H9 (cell line): ENCODE data around the gene CRACR2A. TPM values are rescaled to one million over a fixed set of nuclear protein-coding genes. Genes with fewer than 3 reads are reported as not detected.

Experiments
- DNase-seq: peaks from one replicate; pipeline ENCODE4 v3.0.0-alpha.2; 2017
- H2AFZ ChIP-seq: one replicate; pipeline ENCODE4 v1.6.1; 2013; ENCODE audit warnings: mild to moderate bottlenecking, low read length, control low read depth, moderate library complexity
- H2AK5ac ChIP-seq: 2 replicates; pipeline ENCODE4 v1.6.1; 2013; ENCODE audit warnings: low read length, control low read depth, mixed read lengths; ENCODE audit not compliant: insufficient read length
- H2BK120ac ChIP-seq: one replicate; pipeline ENCODE4 v1.6.1; 2013; ENCODE audit warnings: low read depth, mild to moderate bottlenecking, low read length, control low read depth, inconsistent platforms; ENCODE audit not compliant: poor library complexity, severe bottlenecking
- H2BK12ac ChIP-seq: 2 replicates; pipeline ENCODE4 v1.6.1; 2013; ENCODE audit warnings: low read length, control low read depth, mixed read lengths, low read depth; ENCODE audit not compliant: insufficient read length
- H2BK15ac ChIP-seq: 2 replicates; pipeline ENCODE4 v1.6.1; 2013; ENCODE audit warnings: low read depth, low read length, control low read depth
- H2BK20ac ChIP-seq: one replicate; pipeline ENCODE4 v1.6.1; 2013; ENCODE audit warnings: low read depth, mild to moderate bottlenecking, low read length, control low read depth, inconsistent platforms; ENCODE audit not compliant: poor library complexity, severe bottlenecking
- H2BK5ac ChIP-seq: 2 replicates; pipeline ENCODE4 v1.6.1; 2013; ENCODE audit warnings: low read length, control low read depth, mixed read lengths; ENCODE audit not compliant: insufficient read length
- H3K14ac ChIP-seq: 2 replicates; pipeline ENCODE4 v1.6.1; 2013; ENCODE audit warnings: low read length, control low read depth; ENCODE audit not compliant: insufficient read depth
- H3K18ac ChIP-seq: 2 replicates; pipeline ENCODE4 v1.6.1; 2013; ENCODE audit warnings: low read depth, mild to moderate bottlenecking, mixed read lengths, low read length, control low read depth; ENCODE audit not compliant: insufficient read length
- H3K23ac ChIP-seq: 2 replicates; pipeline ENCODE4 v1.6.1; 2013; ENCODE audit warnings: low read length, control low read depth, mixed read lengths, low read depth; ENCODE audit not compliant: insufficient read length
- H3K23me2 ChIP-seq: 2 replicates; pipeline ENCODE4 v1.6.1; 2013; ENCODE audit warnings: low read depth, mild to moderate bottlenecking, mixed read lengths, low read length, control low read depth; ENCODE audit not compliant: insufficient read length, poor library complexity, severe bottlenecking
- H3K27ac ChIP-seq: 2 replicates; pipeline ENCODE4 v1.5.1; 2013; ENCODE audit warnings: low read length, control low read depth, mixed read lengths, low read depth; ENCODE audit not compliant: insufficient read length
- H3K27me3 ChIP-seq: 2 replicates; pipeline ENCODE4 v1.6.1; 2013; ENCODE audit warnings: low read length, control low read depth, inconsistent platforms; ENCODE audit not compliant: insufficient read depth
- H3K4ac ChIP-seq: 2 replicates; pipeline ENCODE4 v1.6.1; 2013; ENCODE audit warnings: low read depth, mild to moderate bottlenecking, control low read depth, inconsistent platforms, low read length, moderate library complexity
- H3K4me1 ChIP-seq: 2 replicates; pipeline ENCODE4 v1.6.1; 2013; ENCODE audit warnings: low read length, control low read depth, inconsistent platforms; ENCODE audit not compliant: insufficient read depth
- H3K4me2 ChIP-seq: 2 replicates; pipeline ENCODE4 v1.6.1; 2013; ENCODE audit warnings: low read length, control low read depth, mixed read lengths; ENCODE audit not compliant: insufficient read length, insufficient read depth
- H3K56ac ChIP-seq: 2 replicates; pipeline ENCODE4 v1.6.1; 2013; ENCODE audit warnings: low read depth, mild to moderate bottlenecking, mixed read lengths, low read length, control low read depth; ENCODE audit not compliant: insufficient read length
- H3K79me1 ChIP-seq: 2 replicates; pipeline ENCODE4 v1.6.1; 2013; ENCODE audit warnings: low read depth, mild to moderate bottlenecking, moderate library complexity, low read length, control low read depth, inconsistent platforms; ENCODE audit not compliant: insufficient read depth, poor library complexity, severe bottlenecking
- H3K79me2 ChIP-seq: 2 replicates; pipeline ENCODE4 v1.6.1; 2013; ENCODE audit warnings: low read length, control low read depth, inconsistent platforms; ENCODE audit not compliant: insufficient read depth
- H3K9ac ChIP-seq: 2 replicates; pipeline ENCODE4 v1.6.1; 2013; ENCODE audit warnings: low read length, control low read depth, mixed read lengths; ENCODE audit not compliant: insufficient read length; ENCODE audit errors: extremely low read depth
- H3K9me3 ChIP-seq: one replicate; pipeline ENCODE4 v1.6.1; 2013; ENCODE audit warnings: low read depth, low read length, inconsistent platforms; ENCODE audit not compliant: control insufficient read depth
- H3T11ph ChIP-seq: one replicate; pipeline ENCODE4 v1.6.1; 2013; ENCODE audit warnings: mild to moderate bottlenecking, low read length, control low read depth, inconsistent platforms
- H4K20me1 ChIP-seq: one replicate; pipeline ENCODE4 v1.6.1; 2013; ENCODE audit not compliant: control insufficient read depth, insufficient read length, insufficient read depth
- H4K5ac ChIP-seq: 2 replicates; pipeline ENCODE4 v1.6.1; 2013; ENCODE audit warnings: low read depth, mild to moderate bottlenecking, mixed read lengths, low read length, control low read depth; ENCODE audit not compliant: insufficient read length
- H4K8ac ChIP-seq: replicated peaks from 2 replicates; pipeline ENCODE4 v1.6.1; 2013; ENCODE audit warnings: low read length, control low read depth, mixed read lengths, low read depth; ENCODE audit not compliant: insufficient read length
- H4K91ac ChIP-seq: 2 replicates; pipeline ENCODE4 v1.6.1; 2013; ENCODE audit warnings: low read depth, mild to moderate bottlenecking, moderate library complexity, mixed read lengths, low read length, control low read depth; ENCODE audit not compliant: insufficient read length
- H3K27ac Mint-ChIP-seq, 3 experiments: 2 replicates in 2 of 3; 3 replicates in 1 of 3; pipeline ENCODE4 v1.8.0; 2020 to 2021; ENCODE audit warnings: mixed read lengths in 3 of 3, mild to moderate bottlenecking in 1 of 3, moderate library complexity in 1 of 3
- H3K27me3 Mint-ChIP-seq: 2 replicates; pipeline ENCODE4 v1.8.0; 2021; ENCODE audit warnings: low read depth, mild to moderate bottlenecking, moderate library complexity, mixed read lengths
- H3K36me3 Mint-ChIP-seq, 3 experiments: 2 replicates in 2 of 3; 3 replicates in 1 of 3; pipeline ENCODE4 v1.8.0; 2020 to 2021; ENCODE audit warnings: low read depth in 3 of 3, mixed read lengths in 3 of 3; ENCODE audit not compliant: insufficient read depth in 1 of 3
- H3K4me1 Mint-ChIP-seq, 2 experiments: 2 replicates each; pipeline ENCODE4 v1.8.0; 2020; ENCODE audit warnings: mixed read lengths in 2 of 2
- H3K4me3 Mint-ChIP-seq, 2 experiments: 2 replicates in 1 of 2; 3 replicates in 1 of 2; pipeline ENCODE4 v1.8.0; 2020 to 2021; ENCODE audit warnings: mild to moderate bottlenecking in 2 of 2, mixed read lengths in 2 of 2, moderate library complexity in 1 of 2
- H3K9me3 Mint-ChIP-seq, 2 experiments: 2 replicates in 1 of 2; 3 replicates in 1 of 2; pipeline ENCODE4 v1.8.0; 2020; ENCODE audit warnings: mild to moderate bottlenecking in 2 of 2, mixed read lengths in 2 of 2, moderate library complexity in 1 of 2
- CTCF ChIP-seq: fragments of 200-600 bp; sonication (generic); conservative IDR thresholded peaks from 3 replicates; pipeline ENCODE4 v1.8.0; 2021; ENCODE audit warnings: antibody characterized with exemption, mild to moderate bottlenecking
- WGBS: extraction: QIAGEN DNeasy Blood & Tissue Kit; methylation state at CpG from one replicate; pipeline ENCODE4 v1.1.7; 2013; ENCODE audit warnings: missing lambda C conversion rate, low lambda C conversion rate, mixed read lengths; ENCODE audit not compliant: insufficient read length; ENCODE audit errors: extremely low coverage; 5-methylcytosine and 5-hydroxymethylcytosine counted together
- total RNA-seq: library from RNA; stranded (reverse); gene quantifications from 2 replicates; pipeline ENCODE4 v1.2.1, GENCODE V29; 2021

CRACR2A gene
- total RNA-seq, 1 experiment from 2014 or later, result 2.0 TPM

- Histone ChIP-seq H3K18ac (no peak overlapping the region), H3K23ac (no peak overlapping the region), H4K20me1 (no peaks in the 10 kb centered on the region), H2AK5ac (no peak overlapping the region), H4K91ac (no peak overlapping the region), H3K9me3 (no peaks in the 10 kb centered on the region), H2AFZ (no peak overlapping the region), H3K4ac (no peak overlapping the region), H2BK20ac (no peak overlapping the region), H3K79me1 (no peaks in the 10 kb centered on the region), H2BK12ac (no peak overlapping the region), H3K27ac (no peak overlapping the region), H3K27me3 (no peaks in the 10 kb centered on the region), H3K4me2 (no peak overlapping the region), H3K56ac (no peak overlapping the region), H2BK15ac (no peak overlapping the region), H3K79me2 (no peaks in the 10 kb centered on the region), H3K14ac (no peak overlapping the region), H4K5ac (no peak overlapping the region), H3K23me2 (no peaks in the 10 kb centered on the region), H3T11ph (no peak overlapping the region), H2BK5ac (no peak overlapping the region), H4K8ac (no peak overlapping the region), H3K4me1 (no peaks in the 10 kb centered on the region), H2BK120ac (no peak overlapping the region), H3K9ac (no peak overlapping the region)
- WGBS, result no CpG with 5 or more reads among the region's 4 CpGs
- no peak overlapping the region; a peak in 1 of 7 replicates for H3K27ac Mint-ChIP-seq
- no peak for TF ChIP-seq CTCF
- H3K27me3 Mint-ChIP-seq, result no peaks in the 10 kb centered on the region
- no peaks in the 10 kb centered on the region for H3K36me3 Mint-ChIP-seq
- no peak overlapping the region for H3K4me3 Mint-ChIP-seq
- H3K9me3 Mint-ChIP-seq, result no peaks in the 10 kb centered on the region
- DNase-seq, result no peak
- H3K4me1 Mint-ChIP-seq, result peaks cover 5 to 13% of the 10 kb centered on the region in 2 experiments
Observed at GRCh38 chr12:3669594-3669993, 83.3 kb downstream of the CRACR2A start.
